K562 (cell line): ENCODE data around the gene SYNPO2. TPM values are rescaled to one million over a fixed set of nuclear protein-coding genes. Genes with fewer than 3 reads are reported as not detected.
A peak's percentile ranks its signal among the peaks of the same experiment; 100 is the strongest.

ENCODE experiments used
- CREM ChIP-seq: IDR thresholded peaks from 2 replicates; pipeline ENCODE4 v1.6.1; 2014; ENCODE audit warnings: antibody characterized with exemption, low read depth
- MAFF ChIP-seq: IDR thresholded peaks from 2 replicates; pipeline ENCODE4 v1.6.1; 2012; ENCODE audit warnings: low read length, improper control_type of control experiment
- MAFG ChIP-seq: fragments of 450-650 bp; conservative IDR thresholded peaks from 2 replicates; pipeline ENCODE4 v1.6.1; 2016; ENCODE audit warnings: missing genetic modification characterization, missing compliant biosample characterization
- MYC ChIP-seq, 2 experiments: fragments of 250-450 bp in 1 of 2; sonication (Bioruptor Pico) in 1 of 2; IDR thresholded peaks; 2 replicates each; pipeline versions ENCODE4 v1.5.1 to v1.6.1; 2012 to 2021; ENCODE audit warnings: low read depth in 2 of 2, borderline replicate concordance in 1 of 2, improper control_type of control experiment in 1 of 2, low read length in 1 of 2, mild to moderate bottlenecking in 1 of 2, moderate library complexity in 1 of 2
- NCOA4 ChIP-seq: fragments of 450-650 bp; IDR thresholded peaks from 2 replicates; pipeline ENCODE4 v1.6.1; 2018; ENCODE audit warnings: mild to moderate bottlenecking; ENCODE audit not compliant: partially characterized antibody
- NFE2 ChIP-seq: IDR thresholded peaks from 2 replicates; pipeline ENCODE4 v1.6.1; 2014; ENCODE audit warnings: antibody characterized with exemption, low read depth
- POLR2A ChIP-seq: fragments of 450-650 bp; conservative IDR thresholded peaks from 2 replicates; pipeline ENCODE4 v1.6.1; 2016
- RAD51 ChIP-seq: fragments of 450-650 bp; IDR thresholded peaks from 2 replicates; pipeline ENCODE4 v1.7.1; 2016; ENCODE audit warnings: low read depth, mild to moderate bottlenecking, borderline replicate concordance
- STAT5A ChIP-seq: IDR thresholded peaks from 2 replicates; pipeline ENCODE4 v1.6.1; 2012; ENCODE audit warnings: low read length, inconsistent platforms, borderline replicate concordance
- TEAD1 ChIP-seq, 2 experiments: fragments of 450-650 bp in 1 of 2; sonication (generic) in 1 of 2; formaldehyde crosslinking; IDR thresholded peaks; 2 replicates each; pipeline versions ENCODE4 v1.4.0 to v1.8.0; 2020 to 2022; ENCODE audit warnings: mild to moderate bottlenecking in 2 of 2, missing genetic modification reagents in 1 of 2
- TEAD2 ChIP-seq: fragments of 450-650 bp; IDR thresholded peaks from 2 replicates; pipeline ENCODE4 v1.6.1; 2016; ENCODE audit warnings: missing genetic modification characterization, control low read depth, missing compliant biosample characterization
- TOE1 ChIP-seq, 2 experiments: fragments of 450-650 bp in 1 of 2; sonication (generic) in 1 of 2; formaldehyde crosslinking in 1 of 2; IDR thresholded peaks; 2 replicates each; pipeline versions ENCODE4 v1.7.1 to v1.8.0; 2016 to 2022; ENCODE audit warnings: borderline replicate concordance in 2 of 2, mild to moderate bottlenecking in 2 of 2, antibody characterized with exemption in 1 of 2, inconsistent platforms in 1 of 2, low read depth in 1 of 2, missing genetic modification reagents in 1 of 2, moderate library complexity in 1 of 2
- ZBTB12 ChIP-seq: fragments of 250-450 bp; sonication (Bioruptor Pico); IDR thresholded peaks from 2 replicates; pipeline ENCODE4 v1.4.0; 2020
- ZNF584 ChIP-seq: fragments of 200-800 bp; sonication (Bioruptor generic); IDR thresholded peaks from 2 replicates; pipeline ENCODE4 v1.6.1; 2016; ENCODE audit warnings: low read depth, mild to moderate bottlenecking, missing genetic modification characterization, missing compliant biosample characterization
- ZNF785 ChIP-seq: fragments of 250-450 bp; sonication (Bioruptor Pico); IDR thresholded peaks from 2 replicates; pipeline ENCODE4 v1.4.0; 2020; ENCODE audit warnings: mild to moderate bottlenecking
- polyA plus RNA-seq, 8 experiments: library from polyadenylated mRNA; depleted of rRNA in 4 of 8; stranded (reverse) in 5 of 8; unstranded in 3 of 8; fragments of >200 nt; fragmentation: Nextera tagmentation in 2 of 8; fragmentation: Illumina TruSeq in 1 of 8; extraction: Ambion mirVana in 2 of 8; extraction: Trizol in 1 of 8; gene quantifications; 2 replicates each; pipeline versions ENCODE4 v1.2.1 to v1.2.3, GENCODE V29; 2011 to 2014; ENCODE audit warnings: inconsistent platforms in 1 of 8, missing spikeins in 1 of 8
- total RNA-seq, 7 experiments: library from RNA; depleted of rRNA in 6 of 7; stranded (reverse); fragments of >200 nt in 6 of 7; fragmentation: Illumina TruSeq in 2 of 7; extraction: Trizol in 2 of 7; gene quantifications; 2 replicates each; pipeline versions ENCODE4 v1.2.1 to v1.2.3, GENCODE V29; 2011 to 2021; ENCODE audit warnings: low replicate concordance in 1 of 7
- TF ChIP-seq, protein P1 (sequence below): IDR thresholded peaks from 2 replicates; pipeline ENCODE4 v1.6.1; 2014; ENCODE audit warnings: antibody characterized with exemption

Gene SYNPO2
- total and polyA plus RNA-seq, 9 of the 15 experiments (the other 6 are each of a cell fraction or from before 2014, with no cell fraction given) = 0.03 to 0.18 TPM; not detected in 7

- TF ChIP-seq, protein P1, sequence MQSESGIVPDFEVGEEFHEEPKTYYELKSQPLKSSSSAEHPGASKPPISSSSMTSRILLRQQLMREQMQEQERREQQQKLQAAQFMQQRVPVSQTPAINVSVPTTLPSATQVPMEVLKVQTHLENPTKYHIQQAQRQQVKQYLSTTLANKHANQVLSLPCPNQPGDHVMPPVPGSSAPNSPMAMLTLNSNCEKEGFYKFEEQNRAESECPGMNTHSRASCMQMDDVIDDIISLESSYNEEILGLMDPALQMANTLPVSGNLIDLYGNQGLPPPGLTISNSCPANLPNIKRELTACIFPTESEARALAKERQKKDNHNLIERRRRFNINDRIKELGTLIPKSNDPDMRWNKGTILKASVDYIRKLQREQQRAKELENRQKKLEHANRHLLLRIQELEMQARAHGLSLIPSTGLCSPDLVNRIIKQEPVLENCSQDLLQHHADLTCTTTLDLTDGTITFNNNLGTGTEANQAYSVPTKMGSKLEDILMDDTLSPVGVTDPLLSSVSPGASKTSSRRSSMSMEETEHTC = no peak
- no peak for TF ChIP-seq RAD51
- no peak for TF ChIP-seq CREM
- peak; percentile 62 for TF ChIP-seq NFE2
- no peak for TF ChIP-seq TEAD2 (tag)
- no peak for TF ChIP-seq NCOA4
- peak; percentile 19; the same call in 1 of the 2 replicates for TF ChIP-seq MAFF
- no peak for TF ChIP-seq POLR2A
- TF ChIP-seq TOE1 (IDR thresholded peaks at IDR 0.05; ENCODE audit: borderline replicate concordance) = no peak
- TF ChIP-seq TOE1 (CRISPR knock-in tag; IDR thresholded peaks at IDR 0.05; ENCODE audit: borderline replicate concordance, low read depth) = no peak
- TF ChIP-seq ZNF785 (CRISPR knock-in tag) = no peak
- peak; percentile 82 for TF ChIP-seq MAFG (tag)
- TF ChIP-seq ZBTB12 (CRISPR knock-in tag) = no peak
- TF ChIP-seq MYC (IDR thresholded peaks at IDR 0.05; ENCODE audit: low read depth, low read length) = no peak
- no peak for TF ChIP-seq MYC (CRISPR knock-in tag; IDR thresholded peaks at IDR 0.05; ENCODE audit: borderline replicate concordance, low read depth)
- TF ChIP-seq ZNF584 = no peak
- no peak for TF ChIP-seq TEAD1 (CRISPR knock-in tag; IDR thresholded peaks at IDR 0.05)
- no peak for TF ChIP-seq STAT5A
Measured at GRCh38 chr4:118957722-118958445, 69.2 kb downstream of the SYNPO2 start (continued).
